ENCODE data around the gene CD96.
"Not testable (repeated sequence)": the region's sequence is repeated elsewhere in the genome, so short reads cannot be mapped to it uniquely, and the experiment has no call there.

Gene CD96

GRCh38 chr3:111517801-111518200 lies 24.2 kb upstream of the CD96 start:
- no peak for TF ChIP-seq CTCF (conservative IDR thresholded peaks at IDR 0.05; ENCODE audit: low read depth)
- DNase-seq (ENCODE audit: low spot score): no peak
- ChIA-PET CTCF (no interaction called here), POLR2A (ENCODE audit: low non-redundant PET) (no interaction called here)
- H3K27ac ChIP-seq: no peak overlapping the region

GRCh38 chr3:111519178-111519855 lies 22.7 kb upstream of the CD96 start:
- DNase-seq (ENCODE audit: low spot score): no peak
- POLR2A ChIA-PET (ENCODE audit: low non-redundant PET): no interaction called here
- no peak overlapping the region for H3K27ac ChIP-seq

GRCh38 chr3:111521891-111522290 lies 20.1 kb upstream of the CD96 start:
- ChIA-PET POLR2A (ENCODE audit: low non-redundant PET) (no interaction called here), CTCF (no interaction called here)
- no peak for TF ChIP-seq CTCF (conservative IDR thresholded peaks at IDR 0.05; ENCODE audit: low read depth)
- DNase-seq (ENCODE audit: low spot score): no peak
- H3K27ac ChIP-seq: no peak overlapping the region

More at GRCh38 chr3:111519178-111519855, 22.7 kb upstream of the CD96 start:
- TF ChIP-seq CTCF (conservative IDR thresholded peaks at IDR 0.05; ENCODE audit: low read depth): no peak
- CTCF ChIA-PET: no interaction called here

- H3K27ac ChIP-seq; POLR2A ChIA-PET (ENCODE audit: low non-redundant PET); CTCF ChIA-PET; DNase-seq (ENCODE audit: low spot score): not testable (repeated sequence)
Observed at GRCh38 chr3:111524486-111524885, 17.5 kb upstream of the CD96 start.

GRCh38 chr3:111531446-111531845 lies 10.6 kb upstream of the CD96 start:
- TF ChIP-seq CTCF (conservative IDR thresholded peaks at IDR 0.05; ENCODE audit: low read depth): no peak
- ChIA-PET POLR2A (ENCODE audit: low non-redundant PET) (no interaction called here), CTCF (no interaction called here)
- DNase-seq (ENCODE audit: low spot score): no peak
- no peak overlapping the region for H3K27ac ChIP-seq

- no peak overlapping the region for H3K27ac ChIP-seq
- TF ChIP-seq CTCF (conservative IDR thresholded peaks at IDR 0.05; ENCODE audit: low read depth): no peak
- ChIA-PET CTCF (interaction anchor here (0.6 to 0.7 kb wide), 2 partner anchors 41 to 346 kb away, joined by 3 read pairs; no protein-coding TSS in a partner anchor), POLR2A (ENCODE audit: low non-redundant PET) (no interaction called here)
- DNase-seq (ENCODE audit: low spot score): peak; percentile 11
Observed at GRCh38 chr3:111534701-111535100, 7.3 kb upstream of the CD96 start.

GRCh38 chr3:111538111-111538510 lies 3.9 kb upstream of the CD96 start:
- POLR2A ChIA-PET (ENCODE audit: low non-redundant PET): no interaction called here

More at GRCh38 chr3:111538111-111538510, 3.9 kb upstream of the CD96 start:
- no peak for DNase-seq (ENCODE audit: low spot score)
- CTCF ChIA-PET: interaction anchor here (0.6 to 0.9 kb wide), 2 partner anchors 136 to 406 kb away, joined by 3 to 4 read pairs; no protein-coding TSS in a partner anchor
- no peak for TF ChIP-seq CTCF (conservative IDR thresholded peaks at IDR 0.05; ENCODE audit: low read depth)
- no peak overlapping the region for H3K27ac ChIP-seq
